GM12874 (cell line): ENCODE results near the gene ADCY3.

Experiments used
- CTCF ChIP-seq: IDR thresholded peaks from 2 replicates; pipeline ENCODE4 v1.5.1; 2011; ENCODE audit warnings: low read depth, mild to moderate bottlenecking, control low read depth, low read length, moderate library complexity; ENCODE audit not compliant: insufficient read depth

Gene ADCY3

GRCh38 chr2:24855726-24856125 lies 64.3 kb downstream of the ADCY3 start:
- no peak for TF ChIP-seq CTCF

GRCh38 chr2:24855022-24855622 lies 64.9 kb downstream of the ADCY3 start:
- no peak for TF ChIP-seq CTCF

GRCh38 chr2:24853996-24854395 lies 66.0 kb downstream of the ADCY3 start:
- TF ChIP-seq CTCF: no peak

GRCh38 chr2:24853046-24853445 lies 67.0 kb downstream of the ADCY3 start:
- TF ChIP-seq CTCF: no peak

GRCh38 chr2:24852431-24853020 lies 67.5 kb downstream of the ADCY3 start:
- TF ChIP-seq CTCF: no peak

GRCh38 chr2:24852026-24852425 lies 68.0 kb downstream of the ADCY3 start:
- TF ChIP-seq CTCF: no peak

- no peak for TF ChIP-seq CTCF
These were observed 69.1 kb downstream of the ADCY3 start for GRCh38 chr2:24850944-24851343.

- no peak for TF ChIP-seq CTCF
These were observed 74.3 kb downstream of the ADCY3 start for GRCh38 chr2:24845691-24846090.
